SH-SY5Y (cell line): Measurements from ENCODE around the gene MMP3.

ENCODE experiments used
- GATA2 ChIP-seq: IDR thresholded peaks from 2 replicates; pipeline ENCODE4 v1.6.1; 2011; ENCODE audit warnings: mild to moderate bottlenecking, low read depth, low read length
- GATA3 ChIP-seq: IDR thresholded peaks from 2 replicates; pipeline ENCODE4 v1.6.1; 2011; ENCODE audit warnings: low read depth, mild to moderate bottlenecking, low read length, moderate library complexity

The MMP3 gene

DNA sequence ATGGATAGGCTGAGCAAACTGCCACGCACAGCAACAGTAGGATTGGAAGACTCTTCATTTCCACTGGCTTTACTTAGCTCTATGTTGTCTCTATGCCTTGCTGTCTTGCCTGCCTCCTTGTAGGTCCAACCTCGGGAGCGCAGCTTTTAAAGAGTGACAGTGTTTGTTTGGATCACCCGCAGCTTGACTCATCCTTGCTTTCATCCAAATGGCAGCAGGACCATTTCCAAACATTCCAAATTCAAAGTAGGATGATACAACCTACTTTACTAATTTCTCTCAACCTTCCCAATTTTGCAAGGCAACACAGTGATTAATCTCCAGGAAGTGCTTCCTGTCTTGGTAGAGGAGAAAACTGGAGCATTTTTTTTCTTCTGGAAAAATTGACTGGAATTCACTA, at the start of gene MMP3:
TSS of gene MMP3 (minus strand) at position 121 of the 400 bp plus-strand sequence. CDS start at position 58, 63 bp downstream.
- no peak for TF ChIP-seq GATA2
- no peak for TF ChIP-seq GATA3

DNA sequence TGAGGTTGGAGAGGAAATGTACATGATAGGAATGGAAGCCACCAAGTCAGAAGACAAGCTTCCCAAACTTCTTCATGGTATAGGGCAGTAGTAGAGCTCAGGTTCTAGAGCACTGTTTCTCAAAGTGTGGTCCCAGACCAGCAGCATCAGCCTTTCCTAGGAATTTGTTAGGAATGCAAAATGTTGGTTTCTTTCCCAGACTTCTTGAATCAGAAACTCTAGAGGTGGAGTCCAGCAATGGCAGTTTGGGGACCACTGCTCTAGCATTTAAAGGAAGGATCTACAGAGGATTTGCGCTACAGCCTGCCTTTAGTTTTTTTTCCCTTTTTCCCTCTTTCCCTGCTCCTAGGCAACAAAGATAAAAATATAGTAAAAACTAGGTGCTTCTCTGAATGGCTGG, 48.3 kb upstream of the MMP3 start:
- no peak for TF ChIP-seq GATA3
- no peak for TF ChIP-seq GATA2

DNA sequence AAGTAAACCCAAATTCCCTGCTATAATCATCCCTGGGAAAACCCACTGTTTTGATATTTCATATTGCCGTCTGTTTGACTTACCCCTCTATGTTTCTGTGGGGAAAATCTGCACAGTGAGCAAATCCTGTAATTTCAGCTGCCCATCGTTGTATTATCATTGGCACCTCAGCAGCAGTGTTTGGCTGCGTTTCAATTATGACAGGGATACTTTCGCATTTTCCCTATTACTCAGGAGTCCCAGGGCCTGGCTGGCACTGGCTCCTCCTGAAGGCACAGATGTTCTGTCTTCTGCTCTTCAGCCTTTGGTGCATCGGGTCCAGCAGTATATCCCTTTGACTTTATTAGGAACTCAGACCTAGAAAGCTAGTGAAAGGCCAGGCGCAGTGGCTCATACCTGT, 43.6 kb upstream of the MMP3 start:
- TF ChIP-seq GATA3 (no peak), GATA2 (no peak)

DNA sequence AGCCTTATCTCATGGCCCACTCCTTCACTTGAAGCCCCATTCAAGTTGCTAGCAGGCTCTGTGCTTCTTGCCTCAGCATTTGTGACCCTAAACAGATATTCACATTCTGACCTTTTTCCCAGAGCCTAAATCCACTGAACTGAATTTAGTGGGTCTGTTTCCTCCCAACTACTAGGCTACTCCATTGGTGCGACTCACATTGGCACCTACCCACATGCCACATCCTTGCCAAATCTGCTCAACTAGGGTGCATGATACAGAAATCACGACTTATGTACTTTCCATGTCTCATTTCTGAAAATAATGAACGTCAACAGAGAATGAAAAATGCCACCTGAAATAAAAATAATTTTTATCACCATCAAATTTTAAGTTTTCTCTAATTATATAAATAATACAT, 39.7 kb upstream of the MMP3 start:
- no peak for TF ChIP-seq GATA2
- TF ChIP-seq GATA3, result no peak

GRCh38 chr11:102882389-102883024, 39.1 kb upstream of the MMP3 start:
- TF ChIP-seq GATA3 (no peak), GATA2 (no peak)

DNA sequence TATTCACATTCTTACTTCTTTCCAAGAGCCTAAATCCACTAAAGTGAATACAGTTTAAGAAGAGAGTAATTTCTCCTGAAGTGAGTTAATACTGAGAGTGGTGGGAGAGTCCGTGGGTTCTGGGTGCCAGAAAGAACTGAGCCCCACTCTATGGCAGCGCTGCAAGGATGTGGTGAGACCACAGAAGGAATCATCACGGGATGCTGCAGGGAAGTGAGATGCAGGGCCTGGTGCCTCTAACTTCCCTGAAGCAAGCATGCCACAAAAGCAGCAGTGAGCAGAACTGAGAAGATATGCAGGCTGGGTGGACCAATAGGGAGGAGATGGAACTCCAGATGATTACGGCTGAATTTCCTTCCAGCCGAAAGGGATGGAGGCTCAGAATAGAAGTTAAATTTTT, 36.4 kb upstream of the MMP3 start:
- TF ChIP-seq GATA2 (no peak), GATA3 (no peak)

DNA sequence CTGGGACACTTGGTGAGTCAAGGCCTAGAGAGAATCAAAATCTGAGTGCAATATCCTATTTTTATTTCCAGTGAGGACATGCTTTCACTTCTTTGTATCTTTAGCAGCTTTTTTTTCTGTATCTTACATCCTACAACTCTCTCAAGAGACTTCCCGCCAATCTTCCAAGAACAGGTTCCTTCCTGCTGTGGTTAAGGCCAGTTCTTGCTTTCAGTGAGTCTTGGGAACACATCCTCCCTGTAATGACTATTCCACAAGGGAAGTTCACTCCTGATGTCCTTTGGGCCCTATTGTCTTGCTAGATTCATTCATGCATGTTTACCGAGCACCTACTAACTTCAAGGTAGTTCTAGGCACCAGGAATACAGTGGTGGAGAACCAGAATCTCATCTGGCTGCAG, 35.2 kb upstream of the MMP3 start:
- TF ChIP-seq GATA2 (no peak), GATA3 (no peak)

GRCh38 chr11:102874852-102875251, 31.4 kb upstream of the MMP3 start, which contains the start of gene MMP12:
Gene MMP12, minus strand, starts transcription at chr11:102874982. Its CDS starts 45 bp downstream, at chr11:102874937.
- no peak for TF ChIP-seq GATA3
- TF ChIP-seq GATA2, result no peak

DNA sequence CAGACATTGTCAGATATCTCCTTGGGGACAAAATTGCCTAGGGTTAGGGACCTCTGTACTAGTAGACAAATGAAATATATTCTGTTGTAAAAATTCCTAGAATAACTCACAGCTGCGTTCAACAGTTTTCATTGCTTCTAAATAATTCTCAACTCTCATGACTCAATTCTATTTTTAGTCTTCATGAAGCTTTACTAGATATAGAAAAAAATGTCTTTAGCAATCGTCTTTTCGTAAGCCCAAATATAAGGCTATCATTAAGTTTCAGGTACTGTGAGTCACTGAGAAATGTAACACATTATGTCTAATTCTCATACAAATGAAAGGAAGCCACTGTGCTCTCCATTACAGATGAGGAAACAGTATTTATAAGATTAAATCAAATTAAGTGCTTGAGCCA, 24.9 kb upstream of the MMP3 start:
- TF ChIP-seq GATA2 (no peak), GATA3 (no peak)

DNA sequence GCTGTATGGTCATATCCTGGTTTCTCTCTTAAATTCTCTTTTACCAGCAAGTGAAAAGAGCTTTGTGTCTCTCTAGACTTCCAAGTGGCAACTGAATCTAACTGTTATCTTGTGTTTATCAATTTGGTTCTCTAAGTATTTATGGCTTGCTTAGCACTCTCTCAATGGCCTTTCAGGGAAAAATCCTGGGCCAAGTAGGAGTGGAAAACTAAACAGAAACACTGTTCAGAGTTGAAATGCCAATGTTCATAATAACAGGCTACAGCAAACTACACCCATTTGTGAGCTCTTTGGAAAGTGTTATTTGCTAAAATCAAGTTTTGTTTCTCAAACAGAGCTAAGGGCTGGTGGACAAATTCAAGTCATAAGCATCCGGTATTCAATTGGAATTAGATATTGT, 21.3 kb upstream of the MMP3 start:
- TF ChIP-seq GATA2 (no peak), GATA3 (no peak)

DNA sequence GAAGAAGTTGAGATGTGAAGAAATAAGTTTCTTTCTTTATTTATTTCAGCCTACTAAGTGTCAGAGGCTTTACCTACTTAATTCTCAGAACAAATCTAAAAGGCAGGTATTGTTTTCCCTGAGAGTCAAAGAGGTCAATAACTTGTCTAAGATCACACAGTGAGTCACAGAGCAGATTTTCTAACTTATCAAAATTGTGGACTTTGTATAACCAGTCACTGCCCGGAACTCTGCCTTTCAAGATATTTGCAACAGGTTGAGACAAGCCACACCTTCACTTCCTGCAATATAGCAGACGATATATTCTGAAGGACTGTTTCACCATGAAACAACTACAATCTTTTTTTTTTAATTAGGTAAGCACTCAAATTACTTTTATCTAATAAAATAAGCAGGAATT, 10.5 kb upstream of the MMP3 start:
- no peak for TF ChIP-seq GATA2
- no peak for TF ChIP-seq GATA3

GRCh38 chr11:102853055-102853454, 9.6 kb upstream of the MMP3 start:
- TF ChIP-seq GATA2, result no peak
- no peak for TF ChIP-seq GATA3

DNA sequence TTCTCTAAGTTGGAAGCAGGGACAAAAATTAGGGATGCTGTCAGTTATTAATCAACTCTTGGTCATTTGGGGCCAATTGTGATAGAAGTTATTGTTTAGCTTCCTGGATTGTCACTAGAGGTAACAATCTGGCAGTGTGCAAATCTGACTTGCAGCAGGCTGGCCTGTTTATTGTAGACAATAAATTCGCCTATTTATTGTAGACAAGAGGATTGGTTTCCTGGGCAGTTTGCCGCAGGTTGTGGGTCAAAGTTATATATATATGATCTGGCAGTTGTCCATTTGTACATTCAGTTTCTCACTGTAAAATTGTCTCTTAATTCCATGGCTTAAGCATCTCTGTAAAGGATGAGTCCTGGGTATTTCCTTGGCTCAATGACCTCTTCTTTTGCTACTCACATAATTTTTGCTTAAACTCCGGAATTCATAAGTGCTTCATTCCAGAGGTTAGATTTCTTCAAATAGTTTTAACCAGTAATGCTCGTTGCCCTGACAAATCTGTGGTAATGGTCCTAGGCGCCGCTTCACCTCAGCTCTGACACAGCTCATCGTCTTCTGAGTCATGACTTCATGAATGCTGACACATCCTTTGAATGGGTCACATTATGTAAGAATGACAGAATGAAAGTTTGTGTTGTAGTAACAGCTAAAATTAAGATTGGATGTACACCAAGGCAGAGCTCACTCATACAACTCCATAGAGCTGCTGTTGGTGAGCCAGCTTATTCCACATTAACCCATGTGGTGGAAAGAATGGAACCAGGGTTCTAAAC, 7.8 kb upstream of the MMP3 start:
- no peak for TF ChIP-seq GATA3
- TF ChIP-seq GATA2, result no peak

DNA sequence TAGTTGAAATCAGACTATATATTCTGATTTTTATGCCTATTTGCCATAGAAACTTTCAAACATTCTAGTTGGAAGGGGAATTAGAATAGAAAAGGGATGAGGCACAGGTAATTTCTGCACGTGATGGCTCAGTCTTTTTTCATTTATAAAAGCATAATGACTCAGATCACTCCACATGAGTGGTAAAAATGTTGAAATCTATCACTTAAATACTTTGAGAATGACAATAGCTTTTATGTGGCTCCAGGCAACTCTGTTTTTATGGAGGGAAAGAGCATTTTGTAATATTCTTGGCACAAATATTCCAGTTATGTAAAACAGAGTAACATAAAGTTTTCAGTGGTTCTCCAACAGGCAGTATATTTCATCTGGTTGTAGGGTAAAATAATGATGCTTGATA, 5.9 kb upstream of the MMP3 start:
- TF ChIP-seq GATA2 (no peak), GATA3 (no peak)

DNA sequence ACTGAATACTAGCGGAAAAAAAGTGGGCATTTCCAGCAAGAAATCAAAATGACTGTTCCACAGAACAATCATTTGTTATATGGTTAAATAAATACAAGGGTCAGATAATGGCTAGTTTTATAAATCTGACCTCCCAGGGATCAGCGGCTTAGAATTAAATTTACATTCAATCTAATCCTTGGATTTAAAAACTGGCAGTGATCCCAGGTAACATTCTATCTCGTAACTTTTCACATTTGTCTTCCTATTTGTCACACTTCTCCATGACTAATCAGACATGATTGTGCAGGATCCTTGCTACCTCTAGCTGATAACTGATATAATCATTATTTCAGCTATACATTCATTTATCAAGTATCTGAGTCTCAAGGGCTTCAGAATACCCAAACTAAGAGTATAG, 2.9 kb upstream of the MMP3 start:
- TF ChIP-seq GATA3 (no peak), GATA2 (no peak)
